NCI-H774 (cell line): Measurements from ENCODE around the gene GRIN2C.
"Not testable (repeated sequence)": the region's sequence is repeated elsewhere in the genome, so short reads cannot be mapped to it uniquely, and the experiment has no call there.

Experiments
- DNase-seq: peaks from one replicate; lab custom pipeline; 2025; lab: John Stamatoyannopoulos, UW

The GRIN2C gene

DNA sequence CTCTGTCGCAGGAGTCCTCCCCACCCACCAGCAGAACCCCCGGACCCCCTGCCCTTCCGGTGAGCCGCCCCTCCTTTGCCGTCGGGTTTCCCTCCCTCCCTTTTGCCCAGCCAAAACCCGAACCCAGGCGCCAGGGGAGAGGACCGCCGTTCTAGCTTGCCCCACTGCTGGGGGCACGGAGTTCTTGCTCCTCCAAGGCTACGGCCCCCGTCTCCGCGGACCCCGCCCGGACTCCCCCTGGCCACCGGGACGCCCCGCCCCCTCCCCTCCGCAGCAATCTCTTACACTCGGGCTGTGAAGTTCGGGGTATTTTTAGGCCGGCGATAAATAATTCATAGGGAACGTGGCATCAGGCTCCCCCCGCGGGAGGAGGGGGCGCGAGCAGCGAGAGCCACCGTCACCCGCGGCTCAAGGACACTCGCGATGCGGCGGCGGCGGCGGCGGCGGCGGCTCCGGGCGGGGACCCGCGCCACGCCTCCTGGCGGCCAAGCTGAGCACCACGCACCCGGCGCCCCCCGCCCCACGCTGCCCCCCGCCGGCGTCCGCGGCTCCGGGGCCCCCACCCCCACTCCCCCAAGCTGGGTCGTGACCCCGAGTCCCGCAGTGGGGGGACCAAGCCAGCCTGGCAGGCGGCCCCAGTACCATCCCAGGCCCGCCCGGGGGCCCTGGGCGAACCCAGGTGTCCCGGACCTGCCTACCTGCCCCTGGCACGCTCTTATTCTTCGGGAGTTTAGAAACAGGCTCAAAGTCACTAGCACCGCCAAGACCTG is at the start of gene GRIN2C:
GRIN2C (minus strand) TSS at position 427 of the 770 bp plus-strand sequence. CDS start 4,793 bp downstream, outside the sequence.
- peak; percentile 16 for DNase-seq

DNA sequence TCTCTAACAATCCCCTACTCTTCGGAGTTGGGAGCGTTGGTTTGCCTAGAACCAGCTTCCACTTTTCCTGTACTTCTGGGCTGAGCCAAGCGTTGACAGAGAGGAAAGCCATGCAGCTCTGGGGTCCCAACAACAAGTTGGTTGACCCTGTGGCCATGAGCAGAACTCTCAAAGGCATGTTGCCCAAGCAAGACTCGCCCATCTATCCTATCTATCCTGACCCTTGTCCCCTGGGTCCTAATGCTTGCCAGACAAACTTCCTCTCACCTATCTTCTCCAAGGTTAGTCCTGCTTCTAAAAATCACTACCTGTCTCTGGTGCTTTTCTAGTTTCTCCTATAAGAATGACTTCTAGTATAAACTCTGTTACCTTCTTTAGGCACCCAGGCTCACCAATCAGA is 49.4 kb upstream of the GRIN2C start:
- DNase-seq = not testable (repeated sequence)

DNA sequence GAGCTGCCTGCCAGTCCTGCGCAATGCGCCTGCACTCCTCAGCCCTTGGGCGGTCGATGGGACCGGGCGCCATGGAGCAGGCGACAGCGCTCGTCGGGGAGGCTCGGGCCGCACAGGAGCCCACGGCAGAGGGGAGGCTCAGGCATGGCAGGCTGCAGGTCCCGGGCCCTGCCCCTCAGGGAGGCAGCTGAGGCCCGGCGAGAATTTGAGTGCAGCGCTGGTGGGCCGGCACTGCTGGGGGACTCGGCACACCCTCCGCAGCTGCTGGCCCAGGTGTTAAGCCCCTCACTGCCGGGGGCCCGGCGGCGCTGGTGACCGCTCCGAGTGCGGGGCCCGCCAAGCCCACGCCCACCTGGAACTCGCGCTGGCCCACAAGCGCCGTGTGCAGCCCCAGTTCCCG is 47.3 kb upstream of the GRIN2C start:
- DNase-seq = no peak

DNA sequence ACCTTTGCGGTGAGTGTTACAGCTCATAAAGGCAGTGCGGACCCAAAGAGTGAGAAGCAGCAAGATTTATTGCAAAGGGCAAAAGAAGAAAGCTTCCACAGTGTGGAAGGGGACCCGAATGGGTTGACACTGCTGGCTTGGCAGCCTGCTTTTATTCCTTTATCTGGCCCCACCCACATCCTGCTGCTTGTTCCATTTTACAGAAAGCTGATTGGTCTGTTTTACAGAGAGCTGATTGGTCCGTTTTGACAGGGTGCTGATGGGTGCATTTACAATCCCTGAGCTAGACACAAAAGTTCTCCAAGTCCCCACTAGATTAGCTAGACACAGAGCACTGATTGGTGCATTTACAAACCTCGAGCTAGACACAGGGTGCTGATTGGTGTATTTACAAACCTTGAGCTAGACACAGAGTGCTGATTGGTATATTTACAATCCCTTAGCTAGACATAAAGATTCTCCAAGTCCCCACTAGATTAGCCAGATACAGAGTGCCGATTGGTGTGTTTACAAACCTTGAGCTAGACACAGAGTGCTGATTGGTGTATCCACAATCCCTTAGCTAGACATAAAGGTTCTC is 46.6 kb upstream of the GRIN2C start:
- DNase-seq = not testable (repeated sequence)

DNA sequence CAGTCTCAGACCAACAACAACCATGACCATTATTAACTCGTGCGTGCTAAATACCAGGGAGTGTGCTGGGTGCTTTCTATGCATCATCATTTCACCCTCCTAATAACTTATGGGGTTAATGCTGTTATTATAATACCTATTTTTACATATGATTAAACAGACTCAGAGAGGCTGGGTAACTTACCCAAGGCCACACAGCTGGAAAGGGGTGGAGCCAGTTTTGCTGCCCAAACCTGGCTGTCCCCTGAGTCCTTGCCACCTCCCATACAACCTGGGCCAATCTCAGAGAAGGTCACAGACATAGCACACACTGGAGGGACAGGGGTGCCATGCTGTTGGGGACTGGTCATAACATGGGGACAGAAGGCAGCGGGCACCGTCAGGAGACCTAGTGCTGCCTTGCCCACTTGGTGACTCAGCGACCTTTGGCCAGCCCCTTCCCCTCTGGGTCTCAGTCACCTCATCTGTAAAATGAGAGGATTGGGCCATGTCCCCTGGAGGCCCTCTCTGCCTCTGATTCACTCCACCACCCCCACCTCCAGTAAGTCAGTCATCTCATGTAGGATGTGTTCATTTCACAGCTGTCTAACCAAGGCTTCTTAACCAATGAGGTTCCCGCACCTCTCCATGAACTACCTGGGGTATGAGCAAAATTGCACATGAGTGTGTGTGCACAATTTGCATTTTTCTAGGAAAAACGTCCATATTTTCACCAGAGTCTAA is 45.2 kb upstream of the GRIN2C start:
- DNase-seq = no peak

DNA sequence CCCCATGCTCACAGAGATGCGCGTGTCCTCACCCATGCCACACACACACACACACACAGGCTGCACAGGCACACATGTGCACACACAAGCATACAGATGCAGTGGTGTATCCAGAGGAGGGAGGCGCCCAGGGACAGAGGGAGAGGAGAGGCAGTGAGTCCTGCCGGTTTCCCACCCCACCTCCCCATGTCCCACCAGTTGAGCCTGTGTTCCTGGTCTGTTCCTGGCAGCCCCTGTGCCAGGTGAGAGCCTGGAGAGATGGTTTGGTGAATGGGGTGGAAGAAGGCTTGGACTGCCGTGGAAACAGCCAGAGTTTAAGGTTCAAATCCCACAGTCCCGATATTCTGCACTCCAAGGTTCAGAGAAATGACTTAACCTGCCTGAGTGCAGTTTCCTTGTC is 44.0 kb upstream of the GRIN2C start:
- no peak for DNase-seq

DNA sequence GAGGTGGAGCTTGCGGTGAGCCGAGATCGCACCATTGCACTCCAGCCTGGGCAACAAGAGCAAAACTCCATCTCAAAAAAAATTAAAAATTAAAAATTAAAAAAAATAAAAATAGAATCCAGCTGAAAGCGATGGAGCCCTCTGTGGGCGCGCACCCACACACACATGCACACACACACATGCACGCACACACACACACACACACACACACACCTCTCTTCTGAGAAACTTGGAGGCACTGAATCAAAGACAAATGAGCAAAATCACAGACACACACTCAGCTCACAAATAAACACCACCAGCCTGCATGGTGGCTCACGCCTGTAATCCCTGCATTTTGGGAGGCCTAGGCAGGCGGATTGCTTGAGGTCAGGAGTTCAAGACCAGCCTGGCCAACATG is 43.3 kb upstream of the GRIN2C start:
- DNase-seq = no peak

DNA sequence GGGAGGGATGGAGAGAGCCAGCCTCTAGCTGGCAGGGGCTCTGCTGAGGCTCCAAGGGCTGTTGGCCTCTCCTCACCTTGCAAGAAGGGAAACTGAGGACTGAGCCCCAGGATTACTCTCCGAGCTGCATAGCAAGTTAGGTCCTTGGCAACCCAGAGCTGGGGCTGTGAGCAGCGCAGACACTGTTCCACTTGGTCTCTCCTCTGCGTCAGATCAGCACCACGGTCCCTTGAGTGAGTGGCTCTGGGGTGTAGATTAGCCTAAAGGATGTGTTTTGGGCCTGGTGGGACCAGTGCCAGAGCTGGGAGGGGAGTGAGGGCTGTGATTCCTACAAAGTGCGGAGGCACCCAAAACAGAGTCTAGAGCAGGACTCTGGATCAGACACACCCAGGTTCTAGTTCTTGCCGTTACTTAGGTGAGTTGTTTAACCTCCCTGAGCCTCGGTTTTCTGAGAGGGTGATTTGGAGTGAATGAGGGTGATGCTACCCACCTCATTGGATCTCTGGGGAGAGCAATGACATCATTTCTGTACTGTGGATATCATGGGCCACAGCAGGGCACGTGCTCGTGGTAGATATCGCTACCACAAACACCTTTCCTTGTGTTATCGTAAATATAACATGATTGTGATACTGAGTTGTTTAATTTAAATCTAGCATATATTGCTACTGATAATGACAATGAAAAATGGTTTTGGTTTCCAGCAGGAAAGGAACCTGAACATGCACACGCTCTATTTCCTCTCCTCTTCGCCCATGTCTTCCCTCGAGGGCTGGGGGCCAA is 41.9 kb upstream of the GRIN2C start:
- no peak for DNase-seq

DNA sequence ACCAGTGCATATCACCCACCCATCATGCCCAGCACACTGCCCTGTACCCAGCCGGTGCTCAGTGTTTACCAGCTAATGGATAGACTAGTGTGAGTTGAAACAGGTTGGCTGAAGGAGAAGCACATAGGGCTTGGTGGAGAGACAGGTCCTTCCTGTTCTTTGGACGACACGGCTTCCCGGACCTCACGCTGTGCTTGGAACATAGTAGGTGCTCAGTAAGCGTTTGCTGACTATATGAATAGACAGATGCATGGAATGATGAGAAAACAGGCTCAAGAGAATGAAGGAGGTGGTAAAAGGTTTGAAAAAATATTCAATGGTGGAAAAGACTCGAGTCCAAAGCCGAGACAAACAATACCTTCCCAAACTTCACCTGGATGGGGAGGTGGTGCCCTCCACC is 40.5 kb upstream of the GRIN2C start:
- no peak for DNase-seq

DNA sequence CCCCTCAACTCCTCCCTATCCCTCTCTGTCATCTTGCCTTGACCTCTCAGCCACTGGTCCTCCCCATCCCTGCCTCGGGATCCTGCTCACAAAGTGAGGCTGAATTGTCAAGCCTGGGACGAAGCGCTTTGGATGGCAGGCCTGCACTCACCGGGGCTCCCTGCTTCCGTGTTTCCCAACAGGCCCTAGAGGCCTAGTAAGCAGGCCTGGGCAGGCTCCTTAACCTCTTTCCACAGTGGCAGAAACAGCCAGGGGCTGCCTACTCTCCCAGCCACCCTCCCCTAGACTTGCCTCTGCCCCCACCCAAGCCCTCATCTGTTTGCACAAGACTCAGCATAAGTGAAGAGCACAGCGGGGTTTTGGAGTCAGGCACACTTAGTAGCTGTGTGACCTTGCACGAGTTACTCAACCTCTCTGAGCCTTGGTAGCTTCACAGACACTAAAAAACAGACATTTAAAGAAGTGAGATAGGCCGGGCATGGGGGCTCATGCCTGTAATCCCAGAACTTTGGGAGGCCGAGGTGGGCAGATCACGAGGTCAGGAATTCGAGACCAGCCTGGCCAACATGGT is 38.8 kb upstream of the GRIN2C start:
- no peak for DNase-seq

DNA sequence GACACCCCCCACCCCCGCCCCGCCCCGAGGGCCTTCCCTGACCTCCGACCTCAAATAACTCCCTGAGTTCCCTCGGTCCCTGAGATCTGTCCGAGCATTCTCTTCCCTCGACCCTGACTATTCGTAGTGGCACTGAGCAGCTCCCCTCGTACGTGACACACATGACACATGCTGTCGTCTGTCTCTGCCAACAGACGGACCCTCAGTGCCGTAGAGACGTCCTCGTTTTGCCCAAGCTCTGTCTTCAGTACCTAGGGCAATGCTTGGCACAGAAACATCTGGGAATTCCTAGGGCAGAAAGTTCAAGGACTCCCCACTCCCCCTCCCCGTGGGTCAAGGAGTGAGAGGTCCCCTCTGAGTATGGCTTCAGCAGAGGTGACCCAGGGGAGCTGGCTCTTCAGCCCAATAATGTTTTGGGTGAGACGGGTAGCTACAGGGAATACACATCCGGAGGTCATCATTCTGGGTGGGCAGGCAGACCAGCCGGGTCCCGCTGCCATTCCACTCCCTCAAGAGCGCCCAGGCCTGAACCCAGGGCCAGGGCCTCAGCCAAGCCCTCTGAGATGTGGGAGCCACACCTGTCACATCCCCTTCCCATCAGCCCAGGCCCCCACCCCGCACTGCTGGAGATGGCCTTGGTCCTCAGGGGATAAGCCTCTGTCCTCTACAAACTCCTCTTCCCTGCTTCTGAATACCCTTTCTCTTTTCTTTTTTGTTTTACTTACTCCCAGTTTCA is 34.4 kb upstream of the GRIN2C start:
- no peak for DNase-seq

DNA sequence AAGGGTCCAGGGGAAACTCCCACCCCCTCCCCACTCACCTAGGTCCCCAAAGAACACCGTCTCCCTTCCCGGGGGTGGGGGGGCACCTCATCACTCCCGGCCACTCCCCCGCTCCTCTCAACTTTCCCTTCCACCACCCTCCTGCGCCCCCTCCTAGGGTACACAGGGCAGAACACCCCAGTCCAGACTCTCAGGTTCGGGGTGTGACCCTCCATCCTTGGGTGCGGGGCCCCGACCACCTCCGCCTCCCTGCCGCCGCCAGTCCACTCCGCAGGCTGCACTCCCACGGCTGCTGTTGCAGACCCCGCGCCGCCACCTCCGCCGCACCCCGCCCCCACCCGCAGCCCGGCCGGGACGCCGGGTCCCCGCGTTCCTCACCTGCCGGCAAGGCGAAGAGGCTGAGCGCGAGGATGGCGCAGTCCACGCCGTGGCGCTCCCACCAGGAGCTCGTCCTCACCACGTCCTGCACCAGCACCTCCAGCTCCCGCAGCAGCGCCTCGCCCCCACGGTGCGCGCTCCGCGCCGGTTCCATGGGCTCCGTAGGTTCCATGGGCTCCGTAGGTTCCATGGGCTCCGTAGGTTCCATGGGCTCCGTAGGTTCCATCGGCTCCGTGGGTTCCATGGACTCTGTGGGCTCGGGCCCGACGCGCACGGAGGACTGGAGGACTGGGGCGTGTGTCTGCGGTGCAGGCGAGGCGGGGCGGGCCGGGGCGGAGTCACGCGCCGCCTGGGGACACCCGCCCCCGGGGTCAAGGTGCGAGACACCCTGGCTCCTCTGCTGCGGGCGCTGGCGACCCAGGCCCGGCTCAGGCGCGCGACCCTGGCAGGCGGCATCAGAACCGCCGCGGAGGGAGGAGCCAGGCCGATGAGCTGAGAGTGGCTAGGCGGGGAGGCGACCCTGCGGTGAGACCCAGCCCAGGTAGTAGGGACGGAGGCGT is 33.6 kb upstream of the GRIN2C start, which contains the start of gene FADS6:
FADS6 (minus strand) TSS at position 660 of the 938 bp plus-strand sequence; CDS start at position 622, 38 bp downstream.
- DNase-seq = no peak

DNA sequence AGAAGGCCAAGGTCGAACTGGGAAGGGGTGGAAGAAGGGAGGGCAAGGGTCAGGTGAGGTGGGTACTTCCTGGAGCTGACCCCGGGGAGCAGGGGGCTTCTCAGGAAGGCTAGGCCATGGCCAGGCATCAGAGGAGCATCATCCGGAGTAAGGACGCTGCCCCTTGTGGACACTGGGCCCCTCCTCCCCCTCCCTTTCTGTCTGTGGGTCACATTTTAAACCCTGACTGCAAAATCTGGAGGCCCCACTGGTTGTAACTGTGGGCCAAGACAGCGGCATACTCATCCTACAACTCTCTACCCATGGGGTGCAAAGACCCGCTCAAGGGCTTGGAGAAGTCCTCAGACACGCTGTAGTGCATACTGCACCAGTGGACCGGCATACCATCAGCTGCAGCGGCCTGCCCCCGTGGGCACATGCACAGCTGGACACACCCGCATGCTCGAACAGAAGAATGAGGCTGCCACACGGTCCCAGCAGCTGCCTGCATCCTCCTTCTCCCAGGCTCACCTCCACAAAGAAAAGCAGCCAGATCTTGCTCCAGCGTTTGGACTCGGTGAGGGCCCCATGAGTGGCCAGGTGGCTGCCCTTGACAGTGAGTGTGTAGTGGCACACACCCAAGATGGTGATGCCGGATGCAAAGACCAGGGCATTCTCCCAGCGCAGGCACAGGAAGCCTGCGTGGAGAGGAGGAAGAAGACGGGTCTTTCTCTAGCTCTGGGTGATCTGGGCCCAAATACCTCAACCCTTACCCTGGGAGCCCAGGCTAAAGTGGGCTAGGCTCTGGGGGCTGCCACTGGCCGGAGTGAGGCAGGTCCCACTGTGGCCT is 32.5 kb upstream of the GRIN2C start:
- no peak for DNase-seq

DNA sequence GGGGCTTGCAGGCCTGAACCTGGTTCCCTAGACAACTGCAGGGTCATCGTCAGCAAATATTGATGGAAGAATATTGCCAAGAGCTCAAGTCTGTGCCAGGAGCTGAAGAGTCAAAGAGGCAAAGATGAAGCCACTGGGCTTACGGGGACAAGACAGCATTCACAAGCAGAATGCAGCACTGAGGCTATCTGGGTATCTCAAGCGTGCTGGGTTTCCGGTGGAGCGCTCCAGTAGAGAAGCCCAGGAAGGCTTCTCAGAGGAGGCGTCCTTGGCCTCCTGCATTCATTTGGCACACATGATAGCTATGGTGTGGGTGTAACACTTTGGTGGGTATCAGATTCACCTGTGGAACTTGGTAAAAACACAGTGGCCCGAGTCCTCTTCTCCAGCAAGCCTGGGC is 30.9 kb upstream of the GRIN2C start:
- DNase-seq = no peak

DNA sequence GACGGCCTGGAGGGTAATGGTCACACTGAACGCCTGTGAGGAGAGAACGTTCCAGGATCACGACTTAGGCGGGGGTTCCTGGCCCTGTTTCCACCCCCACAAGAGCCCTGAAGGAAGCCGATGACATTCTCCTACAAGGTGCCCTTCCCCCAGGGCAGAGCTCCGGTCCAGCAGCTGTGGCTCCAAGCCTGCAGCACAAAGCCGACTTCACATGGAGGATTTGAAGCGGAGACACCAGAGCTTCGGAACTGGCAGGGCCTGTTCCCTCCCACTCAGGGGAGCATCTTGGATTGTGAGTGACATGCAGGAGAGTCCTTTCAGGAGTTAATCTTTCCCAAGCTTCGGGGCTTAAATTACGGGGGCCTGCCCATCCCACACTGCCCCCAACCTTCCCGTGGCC is 28.8 kb upstream of the GRIN2C start:
- no peak for DNase-seq

DNA sequence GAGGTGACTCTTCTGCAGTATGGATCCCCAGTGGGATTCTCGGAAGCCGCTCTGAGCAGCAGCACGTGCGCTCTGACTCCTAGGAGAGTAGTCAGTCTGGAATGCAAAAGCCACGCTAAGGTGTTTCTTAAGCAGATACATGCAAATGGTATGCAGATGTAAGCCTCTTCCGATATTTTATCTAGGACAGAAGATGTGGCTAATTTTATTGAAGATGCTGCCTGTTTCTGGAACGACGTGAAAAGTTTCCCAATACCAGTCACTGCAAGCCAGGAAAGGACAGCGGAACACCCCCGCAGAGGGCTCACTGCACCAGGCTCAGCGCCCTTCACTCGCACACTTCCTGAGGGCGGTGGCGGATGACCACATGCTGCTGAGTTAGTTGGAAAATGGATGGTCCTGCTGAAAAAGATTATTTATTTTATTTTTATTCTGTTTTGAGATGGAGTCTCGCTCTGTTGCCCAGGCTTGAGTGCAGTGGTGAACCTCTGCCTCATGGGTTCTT is 23.6 kb upstream of the GRIN2C start:
- DNase-seq = no peak

DNA sequence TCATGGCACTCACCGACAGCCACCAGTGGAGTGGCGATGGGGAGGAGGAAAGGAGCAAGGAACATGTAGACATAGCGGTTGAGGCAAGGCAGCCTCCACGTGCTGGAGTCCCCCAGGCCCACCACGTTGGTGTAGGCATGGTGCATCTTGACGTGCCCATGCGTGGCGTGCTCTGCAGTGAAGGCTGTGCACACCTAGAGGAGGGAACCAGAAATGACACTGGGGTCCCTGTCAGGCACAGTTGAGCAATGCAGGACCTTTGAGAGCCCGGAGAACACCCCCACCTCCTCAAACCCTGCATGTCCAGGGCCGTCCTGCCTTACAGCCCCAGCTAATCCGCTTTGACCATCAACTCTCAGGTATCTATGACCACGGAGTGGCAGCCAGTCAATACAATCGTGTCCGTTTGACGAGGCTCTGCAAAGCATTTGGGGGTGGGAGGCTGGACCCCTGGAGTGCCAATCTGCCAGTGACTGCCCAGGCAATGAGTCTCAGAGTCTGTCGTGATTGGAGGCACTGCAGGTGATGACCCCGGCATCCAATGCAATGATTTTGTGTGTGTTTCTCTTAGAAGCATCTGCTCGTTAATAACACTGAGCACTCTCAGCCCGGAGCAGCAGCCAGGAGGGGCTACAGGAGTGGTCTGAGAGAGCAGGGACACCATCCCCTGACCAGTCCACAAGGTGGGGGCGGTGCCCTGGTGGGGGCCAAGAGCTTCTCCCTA is 23.0 kb upstream of the GRIN2C start:
- no peak for DNase-seq

DNA sequence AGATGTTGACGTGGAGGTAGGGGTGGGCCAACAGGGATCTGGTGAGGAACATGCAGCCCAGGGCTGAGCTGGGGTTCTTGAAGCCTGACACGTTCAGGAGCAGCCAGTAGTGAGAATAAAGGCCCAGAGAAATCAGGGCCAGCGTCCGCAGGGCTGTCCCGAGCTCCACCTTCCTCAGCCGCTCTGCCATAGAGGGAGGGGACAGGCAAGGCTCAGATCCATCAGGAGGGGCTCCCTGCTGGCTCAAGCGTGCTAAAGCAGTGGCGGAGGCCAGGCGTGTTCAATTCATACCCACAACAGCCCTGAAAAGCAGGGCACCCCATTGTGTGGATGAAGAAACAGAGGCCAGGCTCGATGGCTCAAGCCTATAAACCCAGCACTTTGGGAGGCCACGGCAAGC is 21.4 kb upstream of the GRIN2C start:
- no peak for DNase-seq
